Transverse colon (tissue), 4 donors: Measurements from ENCODE around the gene DPF3.

Experiments
- EP300 ChIP-seq: sonication (generic); formaldehyde crosslinking; IDR thresholded peaks from one replicate; pipeline ENCODE4 v1.6.1; 2017; ENCODE audit warnings: antibody characterized with exemption, low read depth
- POLR2A ChIP-seq: fragments of 450-650 bp; IDR thresholded peaks from one replicate; pipeline ENCODE4 v1.6.1; 2016; ENCODE audit warnings: antibody characterized with exemption, mild to moderate bottlenecking, moderate library complexity
- POLR2AphosphoS5 ChIP-seq, 3 donors: sonication (generic); formaldehyde crosslinking; IDR thresholded peaks; one replicate each; pipeline ENCODE4 v1.6.1; 2016; ENCODE audit warnings: antibody characterized with exemption in 3 of 3
- TF ChIP-seq, protein P1 (sequence below), 5 experiments: fragments of 200-600 bp in 3 of 5; fragments of 450-650 bp in 2 of 5; sonication (generic) in 3 of 5; IDR thresholded peaks; 1 replicate in 2 of 5; 2 replicates in 3 of 5; pipeline ENCODE4 v1.5.1; 2016 to 2017; ENCODE audit warnings: antibody characterized with exemption in 5 of 5, inconsistent platforms in 3 of 5, mild to moderate bottlenecking in 2 of 5, moderate library complexity in 1 of 5

GRCh38 chr14:72771561-72771960 is 122.3 kb downstream of the DPF3 start:
- TF ChIP-seq POLR2A (peak; percentile 38), EP300 (no peak), POLR2AphosphoS5 (IDR thresholded peaks at IDR 0.05) (no peak)
- TF ChIP-seq, protein P1, sequence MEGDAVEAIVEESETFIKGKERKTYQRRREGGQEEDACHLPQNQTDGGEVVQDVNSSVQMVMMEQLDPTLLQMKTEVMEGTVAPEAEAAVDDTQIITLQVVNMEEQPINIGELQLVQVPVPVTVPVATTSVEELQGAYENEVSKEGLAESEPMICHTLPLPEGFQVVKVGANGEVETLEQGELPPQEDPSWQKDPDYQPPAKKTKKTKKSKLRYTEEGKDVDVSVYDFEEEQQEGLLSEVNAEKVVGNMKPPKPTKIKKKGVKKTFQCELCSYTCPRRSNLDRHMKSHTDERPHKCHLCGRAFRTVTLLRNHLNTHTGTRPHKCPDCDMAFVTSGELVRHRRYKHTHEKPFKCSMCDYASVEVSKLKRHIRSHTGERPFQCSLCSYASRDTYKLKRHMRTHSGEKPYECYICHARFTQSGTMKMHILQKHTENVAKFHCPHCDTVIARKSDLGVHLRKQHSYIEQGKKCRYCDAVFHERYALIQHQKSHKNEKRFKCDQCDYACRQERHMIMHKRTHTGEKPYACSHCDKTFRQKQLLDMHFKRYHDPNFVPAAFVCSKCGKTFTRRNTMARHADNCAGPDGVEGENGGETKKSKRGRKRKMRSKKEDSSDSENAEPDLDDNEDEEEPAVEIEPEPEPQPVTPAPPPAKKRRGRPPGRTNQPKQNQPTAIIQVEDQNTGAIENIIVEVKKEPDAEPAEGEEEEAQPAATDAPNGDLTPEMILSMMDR (IDR thresholded peaks at IDR 0.05) = no peak
